Peyer's patch (tissue), 4 donors: ENCODE measurements around the gene CRTC1. TPM values are rescaled to one million over a fixed set of nuclear protein-coding genes. Genes with fewer than 3 reads are reported as not detected.

Source experiments
- DNase-seq, 3 donors: peaks; one replicate each; pipeline ENCODE4 v3.0.0-alpha.2; 2017 to 2019
- H3K27ac ChIP-seq, 4 donors: fragments of 200-600 bp; sonication (generic); one replicate each; pipeline ENCODE4 v1.5.1; 2016 to 2019
- H3K27me3 ChIP-seq, 2 donors: fragments of 200-600 bp; sonication (generic); one replicate each; pipeline ENCODE4 v1.5.1; 2019
- H3K36me3 ChIP-seq, 3 donors: fragments of 200-600 bp; sonication (generic); one replicate each; pipeline ENCODE4 v1.5.1; 2016 to 2019
- H3K4me1 ChIP-seq, 4 donors: fragments of 200-600 bp; sonication (generic); one replicate each; pipeline ENCODE4 v1.5.1; 2016 to 2019
- H3K4me3 ChIP-seq, 4 donors: fragments of 200-600 bp; sonication (generic); 1 replicate in 3 of 4; 2 replicates in 1 of 4; pipeline ENCODE4 v1.5.1; 2016 to 2019; ENCODE audit warnings: mild to moderate bottlenecking in 1 of 4
- H3K9me3 ChIP-seq, 4 donors: fragments of 200-600 bp; sonication (generic); one replicate each; pipeline ENCODE4 v1.5.1; 2016 to 2019; ENCODE audit warnings: mild to moderate bottlenecking in 1 of 4
- CTCF ChIP-seq, 6 experiments: fragments of 450-650 bp in 4 of 6; fragments of 200-600 bp in 2 of 6; sonication (generic) in 1 of 6; IDR thresholded peaks; one replicate each; pipeline ENCODE4 v1.5.1; 2017 to 2019; ENCODE audit warnings: antibody characterized with exemption in 6 of 6, mild to moderate bottlenecking in 3 of 6, moderate library complexity in 1 of 6
- POLR2A ChIP-seq, 2 donors: fragments of 450-650 bp; IDR thresholded peaks; one replicate each; pipeline ENCODE4 v1.5.1; 2017; ENCODE audit warnings: antibody characterized with exemption in 2 of 2, mild to moderate bottlenecking in 2 of 2, moderate library complexity in 2 of 2
- total RNA-seq, 4 donors: library from RNA; depleted of rRNA; stranded (reverse); fragments of >200 nt; gene quantifications; one replicate each; pipeline ENCODE4 v1.1.0, GENCODE V29; 2016

Gene CRTC1
- total RNA-seq, 4 donors from 2014 or later: 5.1 to 21.5 (median 9.4) TPM

- no peaks in the 10 kb centered on the region for H3K9me3 ChIP-seq
- TF ChIP-seq CTCF (IDR thresholded peaks at IDR 0.05) (no peak), POLR2A (IDR thresholded peaks at IDR 0.05) (no peak)
- H3K4me1 ChIP-seq: no peaks in the 10 kb centered on the region
- H3K36me3 ChIP-seq: peaks cover 0 to 10% (median 0%) of the 10 kb centered on the region in 3 donors
- H3K27me3 ChIP-seq: no peaks in the 10 kb centered on the region
- no peak for DNase-seq
- H3K27ac ChIP-seq: no peak overlapping the region
- no peak overlapping the region for H3K4me3 ChIP-seq
Measured at GRCh38 chr19:18751571-18751970, 68.1 kb downstream of the CRTC1 start.

GRCh38 chr19:18754501-18754900, 71.0 kb downstream of the CRTC1 start:
- no peak for DNase-seq
- no peaks in the 10 kb centered on the region for H3K4me1 ChIP-seq
- no peaks in the 10 kb centered on the region for H3K9me3 ChIP-seq
- H3K36me3 ChIP-seq: peaks cover 0 to 10% (median 0%) of the 10 kb centered on the region in 3 donors
- no peak overlapping the region for H3K4me3 ChIP-seq
- no peaks in the 10 kb centered on the region for H3K27me3 ChIP-seq
- TF ChIP-seq POLR2A (IDR thresholded peaks at IDR 0.05) (no peak), CTCF (IDR thresholded peaks at IDR 0.05) (no peak)
- no peak overlapping the region for H3K27ac ChIP-seq

- peaks cover 0 to 7% (median 0%) of the 10 kb centered on the region in 4 donors for H3K4me1 ChIP-seq
- no peaks in the 10 kb centered on the region for H3K27me3 ChIP-seq
- TF ChIP-seq POLR2A (IDR thresholded peaks at IDR 0.05): no peak
- no peak for TF ChIP-seq CTCF (IDR thresholded peaks at IDR 0.05)
- no peak for DNase-seq
- H3K4me3 ChIP-seq: no peak overlapping the region
- H3K27ac ChIP-seq: no peak overlapping the region
- no peaks in the 10 kb centered on the region for H3K9me3 ChIP-seq
- H3K36me3 ChIP-seq: peaks cover 0 to 10% (median 0%) of the 10 kb centered on the region in 3 donors
Measured at GRCh38 chr19:18756896-18757295, 73.4 kb downstream of the CRTC1 start.

DNA sequence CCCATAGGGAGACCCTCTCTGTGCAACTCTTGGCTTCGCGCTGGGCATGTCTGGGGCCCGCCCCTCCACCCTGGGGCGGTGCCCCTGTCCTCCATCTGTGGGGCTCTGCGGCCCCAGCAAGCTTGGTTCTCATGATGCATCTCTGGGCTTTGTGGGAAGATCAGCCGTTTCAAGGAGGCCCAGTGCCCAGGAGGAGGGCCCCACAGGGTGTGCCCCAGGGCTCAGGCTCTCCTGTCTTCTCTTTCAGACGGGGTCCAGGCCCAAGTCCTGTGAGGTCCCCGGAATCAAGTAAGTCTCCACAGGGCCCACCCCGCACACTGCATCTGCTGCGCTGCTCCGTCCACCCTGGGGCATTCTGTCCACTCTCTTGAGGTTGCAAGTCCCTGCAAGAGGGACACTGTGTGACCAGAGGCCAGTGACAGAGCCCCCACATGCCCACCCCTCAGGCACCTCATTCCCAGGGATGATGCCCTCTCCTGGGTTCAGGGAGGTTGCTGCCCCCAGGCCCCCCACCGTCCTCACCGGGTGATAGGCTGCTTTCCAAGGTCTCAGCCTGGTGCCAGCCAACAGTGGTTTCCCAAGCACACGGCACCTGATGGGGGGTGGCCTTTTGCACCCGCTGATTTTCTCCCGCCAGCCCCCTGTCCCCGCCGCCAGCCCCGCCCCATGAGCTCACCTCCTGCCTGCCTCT, 76.0 kb downstream of the CRTC1 start:
- no peak overlapping the region for H3K27ac ChIP-seq
- H3K4me1 ChIP-seq: peaks cover 0 to 17% (median 0%) of the 10 kb centered on the region in 4 donors
- H3K36me3 ChIP-seq: no peaks in the 10 kb centered on the region
- no peak for DNase-seq
- no peak overlapping the region for H3K4me3 ChIP-seq
- H3K9me3 ChIP-seq: no peaks in the 10 kb centered on the region
- H3K27me3 ChIP-seq: no peaks in the 10 kb centered on the region
- TF ChIP-seq POLR2A (IDR thresholded peaks at IDR 0.05): no peak
- TF ChIP-seq CTCF (IDR thresholded peaks at IDR 0.05): no peak

DNA sequence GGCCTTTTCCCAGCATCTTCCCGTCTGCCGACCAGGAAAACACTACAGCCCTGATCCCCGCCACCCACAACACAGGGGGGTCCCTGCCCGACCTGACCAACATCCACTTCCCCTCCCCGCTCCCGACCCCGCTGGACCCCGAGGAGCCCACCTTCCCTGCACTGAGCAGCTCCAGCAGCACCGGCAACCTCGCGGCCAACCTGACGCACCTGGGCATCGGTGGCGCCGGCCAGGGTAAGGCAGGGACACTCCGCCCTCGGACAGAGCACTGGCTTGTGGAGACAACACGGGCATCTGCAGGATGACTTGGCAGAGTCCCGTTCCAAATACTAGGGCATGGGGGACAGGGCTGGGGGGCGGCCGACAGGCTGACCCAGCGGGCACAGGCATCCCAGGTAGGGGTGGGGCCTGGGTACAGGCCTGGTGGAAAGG, 76.5 kb downstream of the CRTC1 start:
- peaks cover 0 to 17% (median 0%) of the 10 kb centered on the region in 4 donors for H3K4me1 ChIP-seq
- H3K4me3 ChIP-seq: no peak overlapping the region
- H3K27me3 ChIP-seq: no peaks in the 10 kb centered on the region
- no peaks in the 10 kb centered on the region for H3K36me3 ChIP-seq
- H3K9me3 ChIP-seq: no peaks in the 10 kb centered on the region
- no peak for DNase-seq
- no peak for TF ChIP-seq CTCF (IDR thresholded peaks at IDR 0.05)
- TF ChIP-seq POLR2A (IDR thresholded peaks at IDR 0.05): no peak
- H3K27ac ChIP-seq: no peak overlapping the region
